NCI-H1105 treated with DMSO at 0.1 percent for 48 hours (cell line): ENCODE data around the gene LRP1B.
A peak's percentile ranks its signal among the peaks of the same experiment; 100 is the strongest.
"Not testable (repeated sequence)": the region's sequence is repeated elsewhere in the genome, so short reads cannot be mapped to it uniquely, and the experiment has no call there.

ENCODE experiments used
- DNase-seq: peaks from one replicate; lab custom pipeline; 2025; lab: John Stamatoyannopoulos, UW

LRP1B gene

DNA sequence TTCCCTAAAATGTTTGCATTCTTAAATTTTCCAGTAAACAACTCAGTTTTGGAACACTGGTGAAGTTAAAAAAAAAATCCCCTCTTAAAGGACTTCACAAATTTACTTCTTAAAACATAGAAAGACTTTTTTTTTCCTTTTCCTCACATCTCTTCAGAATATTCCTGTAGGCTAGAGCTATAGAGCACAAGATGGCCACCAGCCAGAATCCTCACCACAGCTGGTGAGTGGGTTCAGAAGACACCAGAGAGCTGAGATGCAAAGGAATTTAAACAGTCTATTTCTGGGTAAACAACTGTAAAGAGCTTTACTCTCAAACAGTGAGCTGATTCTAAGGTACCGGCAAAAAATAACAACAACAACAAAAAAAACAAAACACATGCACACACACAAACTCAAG lies 252.8 kb downstream of the LRP1B start:
- no peak for DNase-seq

DNA sequence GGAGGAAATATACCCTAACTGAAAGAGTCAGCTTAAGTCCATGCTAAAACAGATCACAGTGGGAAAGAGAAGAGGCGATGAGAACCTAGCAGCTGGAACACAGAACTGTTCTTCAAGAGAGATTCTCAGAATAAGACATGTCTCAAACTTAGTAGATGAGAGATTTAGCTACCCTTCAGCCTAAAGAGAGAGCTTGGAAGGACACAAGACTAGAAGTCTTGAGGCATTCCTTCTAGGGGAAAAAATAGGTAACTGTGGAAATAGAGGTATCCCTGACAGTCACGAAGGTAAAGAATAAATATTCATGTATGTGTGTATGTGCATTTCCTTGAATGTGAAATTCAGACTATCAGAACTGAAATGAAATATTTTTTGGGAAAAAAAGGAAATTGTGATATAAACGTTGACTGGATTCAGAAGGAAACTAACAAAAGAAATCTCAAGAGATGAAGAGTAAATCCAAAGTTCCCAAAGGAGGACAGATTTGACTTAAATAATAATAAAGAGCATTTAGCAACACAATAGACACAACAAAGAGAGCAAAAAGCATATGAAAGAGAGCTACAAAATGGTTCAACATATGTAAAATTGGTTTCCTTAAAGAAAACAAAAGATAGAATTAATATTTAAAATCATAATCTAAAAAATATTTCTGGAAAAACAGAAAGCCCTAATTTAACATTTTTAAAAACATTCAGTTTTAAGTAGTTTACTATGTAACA lies 258.7 kb downstream of the LRP1B start:
- DNase-seq: no peak

DNA sequence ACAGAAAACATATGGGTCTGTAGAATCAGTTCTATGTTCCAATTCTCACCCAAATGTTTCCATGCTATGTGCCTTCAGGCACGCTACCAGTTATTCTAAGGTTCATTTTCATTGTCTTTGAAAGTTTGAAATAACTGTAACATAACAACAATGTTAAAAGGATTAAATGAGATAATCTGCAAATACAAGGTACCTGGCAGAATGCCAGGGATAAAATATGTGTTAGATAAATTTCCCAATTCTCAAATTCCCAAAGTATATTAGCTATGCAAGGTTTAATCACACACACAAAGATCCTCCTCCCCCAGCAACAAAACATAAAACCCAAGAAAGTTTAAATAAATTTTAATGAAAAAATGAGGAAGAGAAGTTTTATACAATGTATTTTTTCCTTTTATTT lies 261.2 kb downstream of the LRP1B start:
- no peak for DNase-seq

DNA sequence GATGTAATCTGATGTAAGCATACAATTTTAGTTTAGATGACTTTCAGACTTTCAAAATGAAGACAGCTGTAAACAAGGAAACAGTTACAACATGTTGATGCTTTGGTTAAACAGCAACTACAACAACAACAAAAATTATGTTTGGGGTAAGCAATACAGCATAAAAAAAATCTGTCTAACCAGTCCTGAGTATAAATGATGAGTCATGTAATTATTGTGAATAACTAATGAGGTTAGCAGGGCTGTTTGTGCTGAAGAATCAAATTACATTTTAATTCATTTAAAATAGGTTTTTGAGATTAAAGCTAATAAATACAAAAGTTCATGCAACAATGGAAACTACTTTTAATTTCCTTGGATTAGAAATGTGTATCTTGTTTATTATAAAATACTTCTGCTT lies 266.9 kb downstream of the LRP1B start:
- no peak for DNase-seq

DNA sequence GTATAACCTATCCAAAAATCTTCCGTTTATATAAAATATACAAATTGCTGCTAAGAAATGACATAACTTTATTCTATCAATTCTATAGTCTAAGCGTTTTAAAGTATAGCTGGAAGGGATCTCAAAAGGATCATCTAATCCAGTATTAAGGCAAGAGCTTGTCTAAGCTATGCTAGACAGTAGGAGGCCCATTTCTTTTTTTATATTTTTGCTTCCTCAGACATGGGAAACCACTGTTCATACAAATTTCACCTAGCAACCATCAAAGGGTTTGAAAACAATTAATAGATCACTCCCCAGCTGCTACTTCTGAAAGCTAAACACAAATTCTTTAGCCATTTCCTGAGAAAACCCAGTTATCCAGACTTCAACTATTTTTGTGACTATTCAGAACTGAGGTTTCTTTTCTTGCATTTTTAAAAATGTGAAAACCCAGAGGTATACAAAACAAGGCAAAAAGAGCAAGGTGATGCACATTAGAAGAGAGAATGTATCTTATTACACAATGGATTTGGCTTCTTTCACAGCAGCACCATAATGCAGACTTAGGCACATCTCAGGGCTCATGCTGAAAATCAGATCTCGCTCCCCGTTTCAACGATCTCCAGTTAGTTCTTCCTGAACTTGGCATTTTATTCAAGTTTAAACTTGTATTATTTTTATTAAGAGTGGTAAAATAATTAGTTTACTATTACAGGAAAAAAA lies 274.4 kb downstream of the LRP1B start:
- DNase-seq: no peak

DNA sequence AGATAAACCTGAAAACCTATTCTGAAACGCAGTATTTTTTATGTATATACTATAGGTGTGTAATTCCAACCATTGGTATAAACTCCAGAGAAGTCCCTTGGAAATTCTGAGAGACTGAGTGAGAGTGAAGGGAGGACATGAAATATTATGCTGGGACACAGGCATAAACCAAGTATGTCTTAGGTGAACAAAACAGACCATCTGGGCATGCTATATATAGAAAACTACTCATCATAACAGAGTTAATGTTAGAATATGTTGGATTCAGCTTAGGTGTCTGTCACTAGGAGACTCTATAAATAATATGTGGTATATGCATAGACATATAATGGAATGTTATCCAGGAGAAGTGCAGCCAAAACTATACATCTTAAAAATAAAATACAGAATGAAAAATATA lies 282.6 kb downstream of the LRP1B start:
- no peak for DNase-seq

DNA sequence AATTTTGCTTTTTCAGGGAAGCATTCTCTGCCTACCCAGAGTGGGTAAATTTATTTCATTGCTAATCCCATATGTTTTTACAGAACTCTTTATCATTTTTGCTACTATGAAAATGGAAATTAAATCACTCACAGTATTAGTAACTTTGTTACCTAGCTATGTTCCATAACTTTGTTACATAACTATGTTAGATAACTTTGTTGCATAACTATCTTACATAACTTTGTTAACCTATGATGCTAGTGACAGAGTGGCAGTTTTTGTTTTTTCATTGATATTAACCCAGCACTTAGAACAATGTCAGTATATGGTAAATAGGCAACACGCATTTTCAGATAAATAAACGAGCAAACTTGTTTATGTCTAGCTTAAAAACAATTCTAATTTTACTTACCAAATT lies 286.6 kb downstream of the LRP1B start:
- no peak for DNase-seq

DNA sequence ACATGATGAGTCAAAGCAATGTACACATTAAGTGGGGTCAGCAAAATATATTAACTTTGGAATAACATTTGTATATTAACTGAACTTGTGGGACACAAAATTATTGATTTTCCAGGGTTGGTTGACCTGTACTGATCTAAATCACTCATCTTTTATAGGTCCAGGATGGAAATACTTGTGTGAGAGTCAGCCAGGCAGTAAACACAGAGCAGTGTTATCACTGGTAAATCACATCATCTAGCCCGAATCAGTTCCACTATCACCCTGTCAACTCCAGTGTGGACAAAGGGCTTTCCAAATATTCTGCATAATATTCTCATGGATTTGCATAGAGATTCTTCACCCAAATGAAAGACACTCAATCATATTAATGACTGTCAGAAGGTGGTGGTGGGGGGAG lies 295.7 kb downstream of the LRP1B start:
- no peak for DNase-seq

DNA sequence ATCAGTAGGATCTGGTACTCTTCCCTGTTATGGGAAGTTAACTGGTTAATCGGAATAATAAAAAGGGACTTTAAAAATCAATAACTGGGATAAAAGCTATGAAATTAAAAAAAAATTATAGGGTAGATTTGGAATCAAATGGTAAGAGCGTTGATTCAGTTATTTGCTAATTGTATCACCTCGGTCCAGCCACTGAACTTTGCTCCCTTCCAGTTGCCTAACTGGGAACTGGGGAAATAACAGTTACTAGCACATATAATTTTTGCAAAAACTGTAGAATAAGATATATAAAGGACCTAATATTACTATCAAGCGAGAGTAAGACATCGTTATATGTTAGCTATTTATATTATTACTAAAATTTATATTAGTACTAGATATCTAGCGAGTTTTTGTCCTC lies 302.1 kb downstream of the LRP1B start:
- no peak for DNase-seq

DNA sequence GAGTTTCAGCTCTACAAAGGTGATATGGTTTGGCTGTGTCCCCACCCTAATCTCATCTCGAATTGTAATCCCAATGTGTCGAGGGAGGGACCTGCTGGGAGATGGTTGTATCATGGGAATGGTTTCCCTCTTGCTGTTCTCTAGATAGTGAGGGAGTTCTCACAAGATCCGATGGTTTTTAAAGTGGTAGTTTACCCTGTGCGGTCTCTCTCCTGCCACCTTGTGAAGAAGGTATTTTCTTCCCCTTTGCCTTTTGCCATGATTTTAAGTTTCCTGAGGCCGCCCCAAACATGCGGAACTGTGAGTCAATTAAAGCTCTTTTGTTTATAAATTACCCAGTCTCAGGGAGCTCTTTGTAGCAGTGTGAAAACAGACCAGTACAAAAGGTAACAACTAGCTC lies 306.0 kb downstream of the LRP1B start:
- no peak for DNase-seq

DNA sequence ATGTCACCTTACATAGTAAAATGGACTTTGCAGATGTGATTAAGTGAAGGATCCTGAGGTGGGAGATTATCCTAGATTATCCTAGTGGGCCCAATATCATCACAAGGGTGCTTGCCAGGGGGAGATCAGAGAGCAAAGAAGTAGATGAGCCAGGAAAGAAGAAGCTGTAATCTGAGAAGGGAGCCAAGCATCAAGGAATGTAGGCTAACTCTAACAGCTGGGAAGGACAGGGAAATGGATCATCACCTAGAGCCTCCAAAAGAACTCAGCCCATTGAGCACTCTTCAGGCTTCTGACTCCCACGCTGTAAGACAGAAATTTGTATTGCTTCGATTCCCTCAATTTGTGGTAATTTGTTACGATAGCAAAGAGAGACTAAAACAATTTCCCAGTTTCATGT lies 309.9 kb downstream of the LRP1B start:
- DNase-seq: no peak

DNA sequence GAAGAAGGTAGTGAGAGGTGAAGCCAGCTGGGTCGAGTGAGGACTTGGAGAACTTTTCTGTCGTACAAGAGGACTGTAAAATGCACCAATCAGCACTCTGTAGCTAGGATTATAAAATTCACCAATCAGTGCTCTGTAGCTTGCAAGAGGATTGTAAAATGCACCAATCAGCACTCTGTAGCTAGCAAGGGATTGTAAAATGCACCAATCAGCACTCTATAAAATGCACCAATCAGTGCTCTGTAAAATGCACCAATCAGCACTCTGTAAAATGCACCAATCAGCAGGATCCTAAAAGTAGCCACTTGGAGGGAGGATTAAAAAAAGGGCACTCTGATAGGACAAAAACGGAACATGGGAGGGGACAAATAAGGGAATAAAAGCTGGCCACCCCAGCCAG lies 315.5 kb downstream of the LRP1B start:
- DNase-seq: not testable (repeated sequence)

DNA sequence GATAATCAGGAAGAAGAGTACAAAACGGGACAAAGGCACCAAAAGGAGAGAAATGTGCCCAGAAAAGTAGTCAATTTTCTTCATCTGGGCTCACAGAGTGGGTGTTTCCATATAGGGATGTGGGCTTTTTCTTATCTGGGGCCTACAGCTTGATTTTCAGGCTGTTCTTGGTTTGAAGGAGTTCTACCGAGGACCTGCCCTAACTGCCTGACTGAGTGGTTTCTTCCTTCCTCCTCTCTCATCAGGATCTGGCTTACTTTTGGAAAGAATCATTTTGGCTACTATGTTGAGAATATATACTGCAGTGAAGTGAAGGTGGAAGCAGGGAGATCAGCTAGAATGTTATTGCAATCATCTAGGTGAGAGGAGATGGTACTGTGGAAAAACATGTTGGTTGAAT lies 316.7 kb downstream of the LRP1B start:
- DNase-seq: no peak

DNA sequence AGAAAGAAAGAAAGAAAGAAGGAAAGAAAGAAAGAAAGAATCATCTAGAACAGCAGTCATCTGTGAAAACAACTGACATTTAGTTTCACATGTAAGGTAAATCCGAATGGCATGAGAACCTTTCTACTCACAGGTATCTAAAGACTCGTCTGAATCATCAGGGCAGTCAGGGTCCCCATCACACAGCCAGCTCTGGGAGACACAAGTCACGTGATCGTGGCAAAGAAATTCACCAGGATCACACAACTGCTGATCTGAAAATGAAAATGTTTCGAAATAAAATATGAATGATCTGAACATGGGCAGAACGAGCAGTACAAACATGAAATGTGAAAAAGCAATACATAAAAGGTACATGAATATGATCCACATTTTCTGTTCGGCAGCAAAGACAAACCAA lies 320.7 kb downstream of the LRP1B start:
- no peak for DNase-seq

DNA sequence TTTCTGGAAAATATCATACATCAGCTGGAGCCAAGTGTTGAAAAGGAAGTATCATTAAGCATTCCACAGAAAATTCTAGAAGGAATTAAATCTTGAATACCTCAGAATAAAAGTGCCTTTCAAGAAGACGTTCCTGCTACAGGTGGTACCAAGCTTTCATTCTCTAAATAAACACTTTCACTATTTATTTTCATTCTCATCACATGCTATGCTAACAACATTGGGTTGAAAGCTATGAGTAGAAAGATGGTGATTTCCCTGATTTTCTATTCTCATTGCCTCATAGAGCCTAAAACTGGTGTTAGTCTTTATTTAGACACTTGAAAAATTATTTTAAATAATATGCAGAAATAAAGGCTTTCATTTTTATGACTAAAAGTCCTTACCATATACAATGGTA lies 324.7 kb downstream of the LRP1B start:
- no peak for DNase-seq

DNA sequence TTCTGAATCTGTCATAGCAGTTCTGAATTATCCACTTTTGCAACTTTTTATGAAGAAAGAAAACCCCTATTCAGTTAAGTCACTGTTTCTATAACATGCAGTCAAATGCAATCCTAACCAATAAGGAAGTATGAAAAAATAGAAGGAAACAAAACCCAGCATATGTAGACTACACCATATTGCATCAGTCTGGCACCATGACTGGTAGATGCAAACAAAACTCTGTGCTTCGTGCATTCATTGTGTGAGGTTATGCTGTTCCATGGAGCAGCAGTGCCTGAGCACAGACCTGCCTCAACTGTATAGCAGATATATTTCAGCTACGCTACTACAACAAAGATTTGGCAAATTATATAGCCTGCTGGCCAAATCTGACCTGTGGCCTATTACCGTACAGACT lies 325.5 kb downstream of the LRP1B start:
- DNase-seq: no peak

DNA sequence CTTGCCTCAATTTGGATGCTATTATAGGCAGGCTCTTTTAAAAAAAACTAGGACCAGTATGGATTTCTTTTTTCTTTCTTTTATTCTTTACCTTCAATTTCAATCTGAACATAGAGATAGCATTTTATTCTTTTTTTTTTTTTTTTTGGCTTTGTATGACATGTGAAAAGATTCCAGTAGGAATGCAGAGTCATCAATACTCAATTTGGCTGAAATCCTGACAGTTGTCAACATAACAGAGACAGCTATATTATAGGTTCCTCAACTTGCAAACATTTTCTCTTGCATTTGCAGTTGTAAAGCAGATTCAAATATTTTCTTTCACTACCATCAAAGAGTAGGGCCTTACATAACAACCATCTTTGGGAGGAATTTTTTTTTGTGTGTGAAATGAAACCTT lies 334.4 kb downstream of the LRP1B start:
- DNase-seq: no peak

DNA sequence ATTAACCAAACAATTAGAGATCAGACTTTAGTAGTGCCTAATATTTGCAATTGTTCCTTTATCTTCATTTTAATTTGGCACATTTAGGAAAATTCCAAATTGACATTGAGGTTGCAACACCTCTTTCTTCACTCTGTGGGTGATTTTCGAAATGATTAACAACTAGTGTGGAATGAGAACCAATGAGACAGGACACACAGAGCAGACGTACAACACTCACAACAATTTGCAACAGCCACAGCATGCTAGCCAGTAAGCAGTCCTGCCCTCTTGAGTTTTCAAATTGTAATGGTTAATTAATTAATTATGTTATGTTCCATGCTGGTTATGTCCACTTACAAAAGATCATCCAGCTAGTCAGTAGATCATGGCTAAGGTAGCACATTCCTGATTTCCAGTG lies 339.3 kb downstream of the LRP1B start:
- DNase-seq: no peak

DNA sequence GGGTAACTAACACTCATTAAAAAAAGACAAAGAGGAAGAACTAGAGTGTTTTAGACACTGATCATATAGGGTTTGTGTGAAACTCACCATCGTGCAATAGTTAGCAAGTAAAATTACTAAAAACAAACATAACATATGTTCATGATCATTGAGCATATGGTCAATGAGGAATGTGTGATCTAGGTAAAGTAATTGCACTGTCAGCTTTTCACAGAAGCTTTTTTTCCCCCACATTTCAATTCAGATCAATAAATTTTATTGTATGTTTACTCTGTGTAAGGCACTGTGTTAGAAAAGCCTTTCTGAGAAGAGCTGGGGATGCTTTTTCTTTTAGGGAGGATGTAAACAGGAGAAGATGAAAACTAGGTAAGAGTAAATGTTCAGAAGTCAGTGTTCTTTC lies 348.2 kb downstream of the LRP1B start:
- DNase-seq: no peak

DNA sequence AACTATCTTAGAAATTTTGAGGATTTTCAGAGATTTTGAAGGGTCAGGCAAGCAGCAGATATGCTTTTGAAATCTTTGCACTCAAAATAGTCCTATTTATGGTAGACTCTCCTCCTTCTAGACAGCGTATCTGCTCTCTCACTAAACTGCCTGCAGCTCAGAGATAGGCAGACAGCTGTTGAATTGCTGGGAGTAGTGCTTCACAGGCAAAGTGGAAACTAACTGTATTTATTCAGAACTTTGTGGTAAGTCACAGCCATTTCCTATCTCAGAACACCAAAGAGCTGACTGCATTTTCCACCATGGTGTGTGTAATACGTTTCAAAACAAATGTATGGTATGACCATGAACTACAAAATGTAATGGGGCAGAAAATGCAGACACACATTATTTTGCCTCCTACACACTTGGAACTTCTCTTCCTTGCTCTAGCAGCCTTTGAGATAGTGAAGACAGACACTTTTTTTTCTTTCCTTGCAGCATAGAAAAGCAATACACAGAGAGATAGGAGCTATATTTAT lies 352.4 kb downstream of the LRP1B start:
- DNase-seq: no peak

DNA sequence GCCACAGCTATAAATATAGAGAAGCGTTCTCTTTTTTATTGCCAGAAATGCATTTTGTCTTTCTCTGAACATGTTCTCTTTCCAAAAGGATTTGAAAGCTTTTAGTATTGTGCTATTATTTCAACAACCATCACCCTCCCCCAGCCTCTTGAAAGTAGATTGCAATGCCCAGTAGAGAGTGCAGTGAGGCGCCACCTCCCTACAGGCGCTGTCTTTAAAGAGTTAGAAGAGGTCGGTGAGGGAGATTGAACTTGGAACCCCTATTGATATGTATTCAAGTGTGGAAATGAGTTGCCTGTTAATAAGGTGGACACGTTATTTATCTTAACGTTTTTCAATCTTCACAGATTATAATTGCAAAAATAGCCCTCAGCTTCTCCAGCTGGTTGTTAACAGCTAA lies 360.3 kb downstream of the LRP1B start:
- DNase-seq: no peak

DNA sequence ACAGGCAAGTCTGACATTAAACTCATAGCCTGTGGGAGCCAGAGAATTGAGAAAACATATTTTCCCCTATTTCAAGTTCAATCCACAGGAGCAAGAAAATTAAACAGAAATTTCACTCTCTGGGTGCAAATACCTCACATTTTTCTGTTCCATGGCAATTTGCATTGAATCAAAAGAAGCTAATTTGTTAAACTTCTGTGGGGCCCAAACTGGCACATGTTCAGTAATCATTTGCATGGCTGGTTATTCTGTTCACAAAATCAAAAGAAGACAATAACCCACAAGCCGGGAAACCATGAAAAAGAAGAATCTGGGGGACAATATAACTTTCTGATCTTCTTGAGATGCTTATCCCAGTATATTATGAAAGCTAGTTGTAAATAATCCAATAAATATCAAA lies 363.1 kb downstream of the LRP1B start:
- no peak for DNase-seq

DNA sequence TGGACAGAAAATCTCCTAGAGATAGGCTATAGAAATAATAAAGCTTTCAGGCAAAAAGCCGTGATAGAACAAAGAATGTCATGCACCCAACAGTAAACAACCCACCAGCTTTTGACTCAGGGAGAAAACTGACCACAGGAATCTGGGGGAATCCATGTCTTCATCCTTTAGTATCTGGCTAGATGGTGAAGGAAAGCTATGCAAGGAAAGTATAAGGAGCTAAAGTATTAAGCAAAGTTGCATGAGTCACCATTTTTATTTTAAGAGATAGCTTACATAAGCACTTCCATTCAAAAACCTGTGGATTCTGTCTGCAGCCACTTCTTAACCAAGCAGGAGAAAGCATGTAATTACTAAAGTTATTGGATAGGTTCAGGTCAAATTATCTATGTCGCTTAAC lies 363.8 kb downstream of the LRP1B start:
- DNase-seq: no peak

DNA sequence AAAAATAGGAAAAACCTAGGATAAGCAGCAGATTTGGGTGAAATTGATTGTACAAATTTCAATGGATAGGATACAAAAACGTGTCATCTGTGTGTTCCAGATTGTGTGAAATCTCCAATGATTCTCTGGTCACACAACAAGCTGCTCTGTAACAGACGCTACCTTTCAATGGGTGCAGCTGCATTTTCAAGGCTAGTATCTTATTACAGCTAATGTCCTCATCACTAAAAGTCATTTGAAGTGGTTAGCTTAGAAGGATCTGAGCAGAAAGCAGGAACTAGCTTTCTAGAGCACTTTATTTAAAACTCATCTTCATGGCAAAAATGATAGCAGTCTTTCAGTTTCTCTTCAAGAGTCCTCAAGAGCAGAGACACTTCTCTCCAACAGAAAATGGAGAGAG lies 364.6 kb downstream of the LRP1B start:
- DNase-seq: peak; percentile 23
